GM12878 (cell line): ENCODE data around the gene LEP. TPM values are rescaled to one million over a fixed set of nuclear protein-coding genes. Genes with fewer than 3 reads are reported as not detected.

ENCODE experiments used
- CEBPB ChIP-seq, 2 experiments: fragments of 150-350 bp in 1 of 2; IDR thresholded peaks; 2 replicates each; pipeline ENCODE4 v1.6.1; 2012 to 2014; ENCODE audit warnings: low read depth in 2 of 2, low read length in 2 of 2, borderline replicate concordance in 1 of 2, inconsistent platforms in 1 of 2
- CHD1 ChIP-seq: IDR thresholded peaks from 2 replicates; pipeline ENCODE4 v1.6.1; 2012; ENCODE audit warnings: low read depth, low read length, improper control_type of control experiment
- IKZF1 ChIP-seq: fragments of 450-650 bp; conservative IDR thresholded peaks from 2 replicates; pipeline ENCODE4 v1.6.1; 2017; ENCODE audit warnings: antibody characterized with exemption, mild to moderate bottlenecking
- NFYA ChIP-seq: IDR thresholded peaks from 2 replicates; pipeline ENCODE4 v1.6.1; 2011; ENCODE audit warnings: low read depth, mild to moderate bottlenecking, low read length, improper control_type of control experiment, borderline replicate concordance
- NR2C2 ChIP-seq: IDR thresholded peaks from 2 replicates; pipeline ENCODE4 v1.6.1; 2011; ENCODE audit warnings: borderline replicate concordance, low read depth; ENCODE audit not compliant: control insufficient read depth, insufficient read length
- SIX5 ChIP-seq: IDR thresholded peaks from 2 replicates; pipeline ENCODE4 v1.6.1; 2011; ENCODE audit warnings: mild to moderate bottlenecking, low read depth, low read length, moderate library complexity; ENCODE audit not compliant: severe bottlenecking
- STAT3 ChIP-seq: IDR thresholded peaks from 2 replicates; pipeline ENCODE4 v1.6.1; 2011; ENCODE audit warnings: low read depth, low read length, improper control_type of control experiment
- TCF12 ChIP-seq: IDR thresholded peaks from 2 replicates; pipeline ENCODE4 v1.6.1; 2011; ENCODE audit warnings: low read depth, mild to moderate bottlenecking, low read length
- TCF7 ChIP-seq: IDR thresholded peaks from 2 replicates; pipeline ENCODE4 v1.6.1; 2014; ENCODE audit warnings: antibody characterized with exemption, borderline replicate concordance
- YY1 ChIP-seq: IDR thresholded peaks from 2 replicates; pipeline ENCODE4 v1.6.1; 2011; ENCODE audit warnings: low read depth, mild to moderate bottlenecking, low read length
- ZNF207 ChIP-seq: fragments of 450-650 bp; IDR thresholded peaks from 2 replicates; pipeline ENCODE4 v1.6.1; 2014; ENCODE audit warnings: antibody characterized with exemption, mild to moderate bottlenecking, borderline replicate concordance
- ZSCAN29 ChIP-seq: fragments of 450-650 bp; IDR thresholded peaks from 2 replicates; pipeline ENCODE4 v1.6.1; 2017; ENCODE audit warnings: mild to moderate bottlenecking, moderate library complexity
- polyA plus RNA-seq, 11 experiments: library from polyadenylated mRNA; depleted of rRNA in 4 of 11; unstranded in 6 of 11; stranded (reverse) in 5 of 11; fragments of >200 nt; fragmentation: Nextera tagmentation in 4 of 11; fragmentation: Illumina TruSeq in 1 of 11; extraction: Ambion mirVana in 4 of 11; extraction: Trizol in 1 of 11; gene quantifications; 1 replicate in 1 of 11; 2 replicates in 10 of 11; pipeline versions ENCODE4 v1.2.1 to v1.2.3, GENCODE V29; 2011 to 2016; ENCODE audit warnings: inconsistent platforms in 2 of 11, missing spikeins in 2 of 11, low read depth in 1 of 11
- total RNA-seq, 4 experiments: library from RNA; depleted of rRNA in 3 of 4; stranded (reverse); fragments of >200 nt in 3 of 4; fragmentation: Illumina TruSeq in 1 of 4; extraction: Trizol in 1 of 4; gene quantifications; 2 replicates each; pipeline versions ENCODE4 v1.2.1 to v1.2.3, GENCODE V29; 2013 to 2021
- TF ChIP-seq, protein P1 (sequence below): IDR thresholded peaks from 2 replicates; pipeline ENCODE4 v1.6.1; 2012; ENCODE audit warnings: improper control_type of control experiment, low read depth, low read length; ENCODE audit not compliant: insufficient replicate concordance
- TF ChIP-seq, protein P2 (sequence below): fragments of 450-650 bp; IDR thresholded peaks from 2 replicates; pipeline ENCODE4 v1.6.1; 2017; ENCODE audit warnings: mild to moderate bottlenecking
- TF ChIP-seq, protein P3 (sequence below): fragments of 450-650 bp; formaldehyde crosslinking; IDR thresholded peaks from 2 replicates; pipeline ENCODE4 v1.4.0; 2022; ENCODE audit warnings: mild to moderate bottlenecking, moderate library complexity
- TF ChIP-seq, protein P4 (sequence below): fragments of 450-650 bp; IDR thresholded peaks from 2 replicates; pipeline ENCODE4 v1.6.1; 2018; ENCODE audit warnings: borderline replicate concordance, mild to moderate bottlenecking; ENCODE audit not compliant: partially characterized antibody

The LEP gene
- total and polyA plus RNA-seq, 10 of the 15 experiments (the other 5 are each of a cell fraction or from before 2014, with no cell fraction given): not detected

DNA sequence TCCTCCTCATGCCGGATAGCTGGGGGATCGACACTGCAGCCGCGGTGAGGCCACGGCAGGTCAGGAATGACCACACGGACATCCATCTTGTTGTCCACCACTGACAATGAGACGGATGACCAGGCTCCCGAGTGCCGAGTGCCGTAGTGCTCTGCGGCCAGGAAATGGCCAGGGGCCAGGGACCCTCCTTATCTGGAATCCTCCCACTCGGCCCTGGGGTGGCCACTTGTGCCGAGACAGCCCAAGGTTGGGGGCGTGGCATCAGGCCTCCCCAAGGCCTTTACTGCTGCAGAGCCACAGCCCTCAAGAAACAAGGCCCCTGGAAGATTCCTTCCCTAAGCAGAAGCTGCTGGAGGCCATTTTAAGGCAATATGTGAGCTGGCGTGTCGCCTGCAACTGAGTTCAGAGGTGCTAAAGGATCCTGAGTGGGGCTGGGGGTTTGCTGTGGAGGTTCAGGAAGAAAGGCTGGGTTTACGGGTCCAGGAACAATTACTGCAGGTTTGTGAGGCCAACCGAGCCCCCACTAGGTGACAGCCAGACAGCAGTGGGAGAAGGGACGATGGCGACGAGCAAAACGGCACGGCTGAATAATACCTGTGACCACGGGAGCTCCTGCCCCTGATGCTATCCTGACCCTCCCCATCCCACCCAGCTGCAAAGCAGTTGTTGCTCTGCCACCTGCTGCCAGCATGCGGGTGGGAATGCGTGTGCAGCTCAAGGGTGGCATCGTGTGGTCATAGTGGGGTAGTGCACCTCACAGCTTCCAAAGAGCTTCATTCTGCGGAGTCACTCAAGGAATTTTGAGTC, 31.6 kb upstream of the LEP start (continued):
- TF ChIP-seq NR2C2 (no peak), IKZF1 (no peak), ZNF207 (no peak), TCF7 (no peak), TCF12 (peak; percentile 86), CHD1 (no peak), ZSCAN29 (no peak), NFYA (no peak), SIX5 (no peak), YY1 (peak; percentile 28; the same call in 1 of the 2 replicates), STAT3 (no peak), CEBPB (IDR thresholded peaks at IDR 0.05; ENCODE audit: borderline replicate concordance in 1 of 2, low read depth in 2 of 2, low read length in 2 of 2) (no peak)
- TF ChIP-seq, protein P1, sequence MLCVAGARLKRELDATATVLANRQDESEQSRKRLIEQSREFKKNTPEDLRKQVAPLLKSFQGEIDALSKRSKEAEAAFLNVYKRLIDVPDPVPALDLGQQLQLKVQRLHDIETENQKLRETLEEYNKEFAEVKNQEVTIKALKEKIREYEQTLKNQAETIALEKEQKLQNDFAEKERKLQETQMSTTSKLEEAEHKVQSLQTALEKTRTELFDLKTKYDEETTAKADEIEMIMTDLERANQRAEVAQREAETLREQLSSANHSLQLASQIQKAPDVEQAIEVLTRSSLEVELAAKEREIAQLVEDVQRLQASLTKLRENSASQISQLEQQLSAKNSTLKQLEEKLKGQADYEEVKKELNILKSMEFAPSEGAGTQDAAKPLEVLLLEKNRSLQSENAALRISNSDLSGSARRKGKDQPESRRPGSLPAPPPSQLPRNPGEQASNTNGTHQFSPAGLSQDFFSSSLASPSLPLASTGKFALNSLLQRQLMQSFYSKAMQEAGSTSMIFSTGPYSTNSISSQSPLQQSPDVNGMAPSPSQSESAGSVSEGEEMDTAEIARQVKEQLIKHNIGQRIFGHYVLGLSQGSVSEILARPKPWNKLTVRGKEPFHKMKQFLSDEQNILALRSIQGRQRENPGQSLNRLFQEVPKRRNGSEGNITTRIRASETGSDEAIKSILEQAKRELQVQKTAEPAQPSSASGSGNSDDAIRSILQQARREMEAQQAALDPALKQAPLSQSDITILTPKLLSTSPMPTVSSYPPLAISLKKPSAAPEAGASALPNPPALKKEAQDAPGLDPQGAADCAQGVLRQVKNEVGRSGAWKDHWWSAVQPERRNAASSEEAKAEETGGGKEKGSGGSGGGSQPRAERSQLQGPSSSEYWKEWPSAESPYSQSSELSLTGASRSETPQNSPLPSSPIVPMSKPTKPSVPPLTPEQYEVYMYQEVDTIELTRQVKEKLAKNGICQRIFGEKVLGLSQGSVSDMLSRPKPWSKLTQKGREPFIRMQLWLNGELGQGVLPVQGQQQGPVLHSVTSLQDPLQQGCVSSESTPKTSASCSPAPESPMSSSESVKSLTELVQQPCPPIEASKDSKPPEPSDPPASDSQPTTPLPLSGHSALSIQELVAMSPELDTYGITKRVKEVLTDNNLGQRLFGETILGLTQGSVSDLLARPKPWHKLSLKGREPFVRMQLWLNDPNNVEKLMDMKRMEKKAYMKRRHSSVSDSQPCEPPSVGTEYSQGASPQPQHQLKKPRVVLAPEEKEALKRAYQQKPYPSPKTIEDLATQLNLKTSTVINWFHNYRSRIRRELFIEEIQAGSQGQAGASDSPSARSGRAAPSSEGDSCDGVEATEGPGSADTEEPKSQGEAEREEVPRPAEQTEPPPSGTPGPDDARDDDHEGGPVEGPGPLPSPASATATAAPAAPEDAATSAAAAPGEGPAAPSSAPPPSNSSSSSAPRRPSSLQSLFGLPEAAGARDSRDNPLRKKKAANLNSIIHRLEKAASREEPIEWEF: no peak
- TF ChIP-seq, protein P2, sequence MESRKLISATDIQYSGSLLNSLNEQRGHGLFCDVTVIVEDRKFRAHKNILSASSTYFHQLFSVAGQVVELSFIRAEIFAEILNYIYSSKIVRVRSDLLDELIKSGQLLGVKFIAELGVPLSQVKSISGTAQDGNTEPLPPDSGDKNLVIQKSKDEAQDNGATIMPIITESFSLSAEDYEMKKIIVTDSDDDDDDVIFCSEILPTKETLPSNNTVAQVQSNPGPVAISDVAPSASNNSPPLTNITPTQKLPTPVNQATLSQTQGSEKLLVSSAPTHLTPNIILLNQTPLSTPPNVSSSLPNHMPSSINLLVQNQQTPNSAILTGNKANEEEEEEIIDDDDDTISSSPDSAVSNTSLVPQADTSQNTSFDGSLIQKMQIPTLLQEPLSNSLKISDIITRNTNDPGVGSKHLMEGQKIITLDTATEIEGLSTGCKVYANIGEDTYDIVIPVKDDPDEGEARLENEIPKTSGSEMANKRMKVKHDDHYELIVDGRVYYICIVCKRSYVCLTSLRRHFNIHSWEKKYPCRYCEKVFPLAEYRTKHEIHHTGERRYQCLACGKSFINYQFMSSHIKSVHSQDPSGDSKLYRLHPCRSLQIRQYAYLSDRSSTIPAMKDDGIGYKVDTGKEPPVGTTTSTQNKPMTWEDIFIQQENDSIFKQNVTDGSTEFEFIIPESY: no peak
- TF ChIP-seq, protein P3, sequence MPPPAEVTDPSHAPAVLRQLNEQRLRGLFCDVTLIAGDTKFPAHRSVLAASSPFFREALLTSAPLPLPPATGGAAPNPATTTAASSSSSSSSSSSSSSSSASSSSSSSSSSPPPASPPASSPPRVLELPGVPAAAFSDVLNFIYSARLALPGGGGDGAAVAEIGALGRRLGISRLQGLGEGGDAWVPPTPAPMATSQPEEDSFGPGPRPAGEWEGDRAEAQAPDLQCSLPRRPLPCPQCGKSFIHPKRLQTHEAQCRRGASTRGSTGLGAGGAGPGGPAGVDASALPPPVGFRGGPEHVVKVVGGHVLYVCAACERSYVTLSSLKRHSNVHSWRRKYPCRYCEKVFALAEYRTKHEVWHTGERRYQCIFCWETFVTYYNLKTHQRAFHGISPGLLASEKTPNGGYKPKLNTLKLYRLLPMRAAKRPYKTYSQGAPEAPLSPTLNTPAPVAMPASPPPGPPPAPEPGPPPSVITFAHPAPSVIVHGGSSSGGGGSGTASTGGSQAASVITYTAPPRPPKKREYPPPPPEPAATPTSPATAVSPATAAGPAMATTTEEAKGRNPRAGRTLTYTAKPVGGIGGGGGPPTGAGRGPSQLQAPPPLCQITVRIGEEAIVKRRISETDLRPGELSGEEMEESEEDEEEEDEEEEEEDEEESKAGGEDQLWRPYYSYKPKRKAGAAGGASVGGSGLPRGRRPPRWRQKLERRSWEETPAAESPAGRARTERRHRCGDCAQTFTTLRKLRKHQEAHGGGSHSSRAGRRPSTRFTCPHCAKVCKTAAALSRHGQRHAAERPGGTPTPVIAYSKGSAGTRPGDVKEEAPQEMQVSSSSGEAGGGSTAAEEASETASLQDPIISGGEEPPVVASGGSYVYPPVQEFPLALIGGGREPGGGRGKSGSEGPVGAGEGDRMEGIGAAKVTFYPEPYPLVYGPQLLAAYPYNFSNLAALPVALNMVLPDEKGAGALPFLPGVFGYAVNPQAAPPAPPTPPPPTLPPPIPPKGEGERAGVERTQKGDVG (CRISPR knock-in tag): no peak
- TF ChIP-seq, protein P4, sequence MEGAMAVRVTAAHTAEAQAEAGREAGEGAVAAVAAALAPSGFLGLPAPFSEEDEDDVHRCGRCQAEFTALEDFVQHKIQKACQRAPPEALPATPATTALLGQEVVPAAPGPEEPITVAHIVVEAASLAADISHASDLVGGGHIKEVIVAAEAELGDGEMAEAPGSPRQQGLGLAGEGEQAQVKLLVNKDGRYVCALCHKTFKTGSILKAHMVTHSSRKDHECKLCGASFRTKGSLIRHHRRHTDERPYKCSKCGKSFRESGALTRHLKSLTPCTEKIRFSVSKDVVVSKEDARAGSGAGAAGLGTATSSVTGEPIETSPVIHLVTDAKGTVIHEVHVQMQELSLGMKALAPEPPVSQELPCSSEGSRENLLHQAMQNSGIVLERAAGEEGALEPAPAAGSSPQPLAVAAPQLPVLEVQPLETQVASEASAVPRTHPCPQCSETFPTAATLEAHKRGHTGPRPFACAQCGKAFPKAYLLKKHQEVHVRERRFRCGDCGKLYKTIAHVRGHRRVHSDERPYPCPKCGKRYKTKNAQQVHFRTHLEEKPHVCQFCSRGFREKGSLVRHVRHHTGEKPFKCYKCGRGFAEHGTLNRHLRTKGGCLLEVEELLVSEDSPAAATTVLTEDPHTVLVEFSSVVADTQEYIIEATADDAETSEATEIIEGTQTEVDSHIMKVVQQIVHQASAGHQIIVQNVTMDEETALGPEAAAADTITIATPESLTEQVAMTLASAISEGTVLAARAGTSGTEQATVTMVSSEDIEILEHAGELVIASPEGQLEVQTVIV: no peak
